Anterior cingulate cortex (tissue), 58 donors: ENCODE results near the gene ZNF22.

Experiments
- DNase-seq, 58 donors: peaks; one replicate each; lab custom pipeline; 2025; lab: John Stamatoyannopoulos, UW

The ZNF22 gene

GRCh38 chr10:44963772-44964633 is 36.7 kb upstream of the ZNF22 start:
- peak; percentile 39 to 99 (median 92) for DNase-seq

GRCh38 chr10:44965104-44965503 is 35.6 kb upstream of the ZNF22 start:
- no peak for DNase-seq

GRCh38 chr10:44965651-44966097 is 35.0 kb upstream of the ZNF22 start:
- no peak for DNase-seq

DNA sequence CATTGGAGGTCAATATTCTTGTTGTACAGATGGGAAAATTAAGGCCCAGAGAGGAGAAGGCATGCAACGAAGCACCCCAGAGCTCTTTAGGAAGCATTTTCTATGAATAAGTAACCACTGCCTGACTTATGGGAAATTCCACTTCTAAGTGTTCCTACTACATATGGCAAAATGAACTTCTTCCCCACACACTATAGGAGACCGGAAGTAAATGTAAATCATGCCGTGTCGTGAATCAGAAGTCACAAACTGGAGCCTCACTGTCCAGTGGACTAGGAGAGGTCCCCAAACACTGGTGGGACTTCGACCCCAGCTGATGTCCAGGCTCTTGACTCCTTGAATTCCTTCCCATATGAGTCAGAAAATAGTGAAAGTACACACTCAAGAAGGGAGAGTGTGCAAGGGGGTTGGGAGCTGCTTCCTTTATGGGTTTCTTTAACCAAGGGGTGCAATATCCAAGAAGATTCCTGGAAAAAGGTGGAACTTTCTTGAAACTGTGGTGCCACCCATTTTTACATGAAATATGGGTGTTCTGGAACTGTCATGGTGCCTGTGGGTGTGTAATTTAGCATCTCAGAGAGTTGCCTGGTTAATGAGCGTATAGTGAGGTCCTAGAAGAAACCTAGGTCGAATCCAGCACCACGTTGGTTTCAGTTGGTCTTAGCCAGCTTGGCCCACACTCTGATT is 34.5 kb upstream of the ZNF22 start:
- no peak for DNase-seq

DNA sequence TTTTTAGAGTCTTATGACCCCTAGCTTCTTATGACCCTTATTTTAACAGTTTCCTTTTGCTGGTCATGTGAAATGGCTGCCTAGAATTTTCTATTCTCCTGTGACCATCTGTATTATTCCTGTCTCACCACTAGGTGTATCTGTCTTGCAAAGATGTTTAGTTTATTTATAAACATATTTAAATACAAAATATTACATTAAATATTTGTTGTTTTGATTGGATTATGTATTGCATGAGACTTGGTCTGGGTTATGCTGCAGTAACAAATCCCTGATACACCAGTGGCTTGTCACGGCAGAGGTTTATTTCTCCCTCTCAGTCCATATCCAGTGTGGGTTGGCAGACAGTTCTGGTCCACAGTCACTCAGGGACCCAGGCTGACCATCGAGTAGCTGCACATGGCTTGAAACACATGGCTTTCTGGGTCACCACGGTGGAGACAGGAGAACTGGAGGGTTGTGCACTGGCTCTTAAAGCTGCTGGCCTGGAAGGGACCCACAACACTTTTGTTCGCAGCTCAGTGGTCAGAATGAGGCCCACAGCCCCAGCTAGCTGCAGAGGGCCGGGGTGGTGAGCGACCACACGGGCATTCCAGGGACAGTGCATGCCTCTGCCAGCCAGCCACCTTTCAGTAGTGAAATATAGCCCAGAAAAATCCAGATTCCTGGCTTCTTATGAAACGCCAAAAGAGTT is 33.8 kb upstream of the ZNF22 start:
- no peak for DNase-seq

- DNase-seq: no peak
These were observed 33.1 kb upstream of the ZNF22 start for GRCh38 chr10:44967616-44968015.

GRCh38 chr10:44968091-44968490 is 32.6 kb upstream of the ZNF22 start:
- DNase-seq: peak in 10 of 58 donors; percentile 29 to 65 (median 40)

DNA sequence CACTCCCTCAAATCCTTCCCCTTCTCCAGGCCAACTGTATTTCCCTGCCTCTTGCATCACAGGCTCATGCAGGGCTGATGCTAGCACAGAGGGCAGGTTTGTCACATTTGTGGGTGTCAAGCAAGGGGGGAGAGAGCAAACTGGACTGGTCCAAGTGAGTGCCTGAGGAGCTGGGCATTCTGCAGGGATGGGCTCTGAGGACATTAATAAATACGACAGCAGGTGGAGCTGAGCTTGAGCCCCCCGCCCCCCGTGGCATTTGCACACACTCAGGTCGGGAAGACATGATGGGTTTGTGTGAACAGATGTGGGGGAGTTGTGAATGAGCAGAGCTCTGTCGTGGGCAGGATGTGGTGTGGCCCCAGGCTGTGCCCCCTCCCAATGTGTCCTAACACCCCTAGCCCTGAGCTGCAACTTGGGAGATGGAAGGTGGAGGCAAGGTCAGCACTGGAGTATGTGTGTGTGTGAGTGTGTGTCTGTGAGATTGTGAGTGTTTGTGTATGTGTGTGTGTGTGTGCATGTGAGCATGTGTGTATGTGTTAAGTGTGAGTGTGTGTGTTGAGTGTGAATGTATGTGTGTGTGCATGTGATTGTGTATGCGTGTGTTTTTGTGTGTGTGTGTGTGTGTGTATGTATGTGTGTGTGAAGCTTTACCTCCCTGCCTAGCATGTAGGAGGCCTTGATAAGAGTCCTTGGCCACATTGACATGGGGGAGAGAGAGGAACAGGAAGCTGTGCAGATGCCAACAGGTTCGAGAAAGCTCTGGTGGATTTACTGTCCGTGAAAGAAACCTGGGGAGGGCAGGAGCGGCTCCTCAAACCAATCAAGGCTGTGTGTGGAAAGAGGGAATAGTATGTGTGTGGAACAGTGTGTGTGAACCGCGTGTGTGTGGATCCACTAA is 32.0 kb upstream of the ZNF22 start:
- no peak for DNase-seq

GRCh38 chr10:44969854-44970253 is 30.9 kb upstream of the ZNF22 start:
- peak in 8 of 58 donors; percentile 21 to 59 (median 34) for DNase-seq

GRCh38 chr10:44970812-44971395 is 29.8 kb upstream of the ZNF22 start:
- DNase-seq: no peak

DNA sequence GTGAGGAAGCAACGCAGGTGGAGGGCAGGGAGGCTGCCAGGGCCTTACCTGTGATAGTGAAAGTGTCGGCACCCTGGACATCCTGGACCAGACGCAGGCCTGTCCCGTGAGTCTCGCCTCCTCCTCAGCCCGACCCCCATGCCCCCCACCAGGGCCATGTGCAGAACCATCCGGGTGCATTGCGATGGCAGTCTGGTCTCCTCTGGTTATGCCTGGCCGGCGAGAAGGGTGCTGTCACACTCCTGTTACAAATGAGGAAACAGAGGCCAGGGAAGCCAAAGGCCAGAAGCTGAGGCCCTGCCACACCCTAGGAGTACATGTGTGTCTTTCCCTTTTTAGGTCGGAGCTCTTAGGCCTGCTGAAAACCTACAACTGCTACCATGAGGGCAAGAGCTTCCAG is 29.3 kb upstream of the ZNF22 start:
- no peak for DNase-seq

- DNase-seq: no peak
These were observed 28.6 kb upstream of the ZNF22 start for GRCh38 chr10:44971935-44972757.

GRCh38 chr10:44972874-44973306 is 27.8 kb upstream of the ZNF22 start:
- DNase-seq: no peak

- DNase-seq: no peak
These were observed 27.2 kb upstream of the ZNF22 start for GRCh38 chr10:44973323-44974081.

DNA sequence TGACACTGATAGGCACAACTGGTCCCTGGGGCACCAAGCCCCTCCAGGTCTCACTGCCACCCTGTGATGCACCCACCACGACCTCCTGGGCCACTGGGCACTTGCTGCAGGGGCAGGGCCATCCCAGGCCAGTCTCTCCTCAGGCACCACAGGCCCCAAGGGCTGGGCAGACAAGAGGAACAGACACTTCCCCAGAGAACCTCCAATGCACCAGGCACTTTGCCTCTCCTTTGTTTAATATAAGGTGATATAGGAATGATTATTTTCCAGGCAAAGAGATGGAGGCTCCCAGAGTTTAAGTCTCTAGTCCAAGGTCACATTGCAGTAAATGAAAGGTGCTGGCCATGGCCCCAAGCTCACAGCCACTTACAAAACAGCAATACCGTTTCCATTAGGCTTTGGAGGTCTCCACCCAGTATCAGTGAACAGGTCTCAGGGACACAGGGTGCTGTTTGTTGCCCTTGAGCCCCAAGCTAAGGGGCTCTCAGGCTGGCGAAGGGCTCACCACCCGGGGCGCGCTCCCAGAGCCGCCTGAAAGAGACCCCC is 26.6 kb upstream of the ZNF22 start:
- no peak for DNase-seq

DNA sequence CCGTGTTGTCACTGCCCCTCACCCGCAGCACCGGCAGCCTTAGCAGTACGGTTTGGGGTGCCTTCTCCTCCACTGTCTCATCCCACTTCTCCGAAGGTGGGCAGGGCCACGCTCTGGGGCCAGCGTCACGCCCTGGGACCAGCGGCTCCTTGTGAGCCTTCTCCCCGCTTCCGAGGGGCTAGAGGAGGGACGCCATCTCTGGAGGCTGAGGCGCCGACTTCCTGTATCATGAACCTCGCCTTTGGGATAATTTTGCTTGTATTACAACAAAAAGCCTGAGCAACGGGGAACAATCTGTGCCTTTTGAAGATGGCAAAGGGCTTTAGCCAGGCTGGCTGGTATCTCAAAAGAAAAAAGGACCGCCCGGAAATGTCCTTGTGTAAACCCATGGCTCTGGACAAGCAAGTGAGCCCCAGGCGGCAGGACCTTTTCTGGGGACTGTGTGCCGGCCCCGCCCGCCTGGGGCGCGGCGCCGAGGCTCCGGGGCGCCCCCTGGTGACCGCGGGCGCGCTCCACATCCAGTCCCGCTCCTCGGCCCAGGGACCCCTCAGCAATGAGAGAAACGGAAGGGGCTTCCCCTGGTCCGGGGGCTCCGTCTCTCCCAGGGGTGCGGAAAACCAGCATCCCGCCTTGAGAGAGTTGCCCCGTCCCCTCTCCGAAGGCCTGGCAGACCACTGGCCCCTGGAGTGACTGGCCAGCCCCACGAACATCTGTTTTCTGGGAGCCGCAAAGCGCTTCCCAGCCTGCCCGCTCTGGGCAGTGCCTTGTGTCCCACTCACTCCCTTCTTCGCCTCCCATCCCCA is 25.9 kb upstream of the ZNF22 start:
- peak in 50 of 58 donors; percentile 22 to 74 (median 54) for DNase-seq
